K562 (cell line): ENCODE measurements around the gene EDN2. TPM values are rescaled to one million over a fixed set of nuclear protein-coding genes. Genes with fewer than 3 reads are reported as not detected.

Experiments
- ATAC-seq: fragments of 200-7000 bp; cut with Tn5 transposase; 3 replicates; pipeline ENCODE4 v1.9.1; 2020; ENCODE audit warnings: moderate library complexity
- BruUV-seq: library from RNA; stranded (reverse); fragments of 400-500 nt; replicated peaks from 2 replicates; lab custom pipeline; 2021; lab: Mats Ljungman, UMichigan
- CTCF ChIA-PET: fragments of 300-600 bp; formaldehyde crosslinking; extraction: SDS; loops from one replicate; lab custom pipeline; 2021; ENCODE audit warnings: low intra/inter-chr PET ratio; lab: Yijun Ruan, JAX
- POLR2A ChIA-PET: fragments of 300-600, 350-650 bp; sonication (Branson Sonifier 250); formaldehyde crosslinking; extraction: SDS; loops from one replicate; lab custom pipeline; 2021; ENCODE audit warnings: antibody characterized with exemption, inconsistent platforms; lab: Yijun Ruan, JAX
- DNase-seq, 4 experiments: peaks; one replicate each; pipeline versions ENCODE4 v3.0.0 to v3.0.0-alpha.2; 2011 to 2018; ENCODE audit warnings: low spot score in 3 of 4, mixed read lengths in 3 of 4; ENCODE audit errors: extremely low read depth in 1 of 4
- FAIRE-seq: peaks from 2 replicates; lab custom pipeline; 2011; peaks lifted over from hg19 to GRCh38; lab: Jason Lieb, UNC
- H2AFZ ChIP-seq: 2 replicates; pipeline ENCODE4 v1.6.0; 2011; ENCODE audit warnings: low read depth, low read length, control low read depth, inconsistent platforms
- H3K27ac ChIP-seq: fragments of 200-600 bp; 3 replicates; pipeline ENCODE4 v1.8.0; 2011; ENCODE audit warnings: low read depth, mild to moderate bottlenecking, control low read depth, inconsistent platforms, low read length, moderate library complexity, mixed read lengths; ENCODE audit errors: extremely low read depth
- H3K27me3 ChIP-seq, 2 experiments: fragments of 300-600 bp in 1 of 2; 2 replicates in 1 of 2; 3 replicates in 1 of 2; pipeline versions ENCODE4 v1.6.0 to v1.8.0; 2011; ENCODE audit warnings: inconsistent platforms in 2 of 2, low read length in 2 of 2, mild to moderate bottlenecking in 1 of 2, mixed read lengths in 1 of 2, moderate library complexity in 1 of 2; ENCODE audit not compliant: control insufficient read depth in 2 of 2, insufficient read depth in 2 of 2
- H3K36me3 ChIP-seq: fragments of 300-600 bp; 3 replicates; pipeline ENCODE4 v1.8.0; 2011; ENCODE audit warnings: mild to moderate bottlenecking, low read length, inconsistent platforms; ENCODE audit not compliant: control insufficient read depth, insufficient read depth
- H3K4me1 ChIP-seq, 2 experiments: fragments of 200-600 bp in 1 of 2; replicated peaks in 1 of 2; 2 replicates in 1 of 2; 3 replicates in 1 of 2; pipeline versions ENCODE4 v1.5.1 to v1.8.0; 2011; ENCODE audit warnings: inconsistent platforms in 2 of 2, low read length in 2 of 2, mild to moderate bottlenecking in 1 of 2, mixed read lengths in 1 of 2, moderate library complexity in 1 of 2; ENCODE audit not compliant: control insufficient read depth in 2 of 2, insufficient read depth in 2 of 2
- H3K4me2 ChIP-seq: 2 replicates; pipeline ENCODE4 v1.6.1; 2011; ENCODE audit warnings: low read length, control low read depth, inconsistent platforms, mixed read lengths; ENCODE audit not compliant: insufficient read depth
- H3K4me3 ChIP-seq: fragments of 200-600 bp; sonication (generic), shearing (Covaris generic); 2 replicates; pipeline ENCODE4 v1.5.1; 2016; ENCODE audit warnings: control low read depth, inconsistent platforms
- H3K79me2 ChIP-seq: fragments of 200-600 bp; 3 replicates; pipeline ENCODE4 v1.8.0; 2011; ENCODE audit warnings: low read length, inconsistent platforms; ENCODE audit not compliant: control insufficient read depth, insufficient read depth
- H3K9ac ChIP-seq, 2 experiments: 2 replicates each; pipeline versions ENCODE4 v1.6.0 to v1.6.1; 2011; ENCODE audit warnings: low read depth in 2 of 2, low read length in 2 of 2, control low read depth in 1 of 2, inconsistent platforms in 1 of 2, mild to moderate bottlenecking in 1 of 2, mixed read lengths in 1 of 2; ENCODE audit not compliant: insufficient read depth in 1 of 2
- H3K9me1 ChIP-seq: one replicate; pipeline ENCODE4 v1.6.0; 2011; ENCODE audit warnings: inconsistent platforms, mild to moderate bottlenecking, low read length, moderate library complexity; ENCODE audit not compliant: control insufficient read depth, insufficient read depth
- H3K9me3 ChIP-seq: replicated peaks from 2 replicates; pipeline ENCODE4 v1.5.1; 2011; ENCODE audit warnings: low read depth, low read length, inconsistent platforms; ENCODE audit not compliant: control insufficient read depth, insufficient read depth
- H4K20me1 ChIP-seq: replicated peaks from 2 replicates; pipeline ENCODE4 v1.6.1; 2011; ENCODE audit warnings: low read length, inconsistent platforms, mixed read lengths; ENCODE audit not compliant: control insufficient read depth, insufficient read depth
- BMI1 ChIP-seq: fragments of 150-350 bp; IDR thresholded peaks from 2 replicates; pipeline ENCODE4 v1.6.1; 2014; ENCODE audit warnings: low read length
- CREB1 ChIP-seq, 2 experiments: sonication (generic) in 1 of 2; formaldehyde crosslinking in 1 of 2; IDR thresholded peaks; 2 replicates each; pipeline versions ENCODE4 v1.6.1 to v1.8.0; 2012 to 2022; ENCODE audit warnings: inconsistent platforms in 1 of 2, mild to moderate bottlenecking in 1 of 2, missing genetic modification reagents in 1 of 2, moderate library complexity in 1 of 2
- CREB3L1 ChIP-seq: fragments of 450-650 bp; IDR thresholded peaks from 2 replicates; pipeline ENCODE4 v1.6.1; 2014; ENCODE audit warnings: low read depth, mild to moderate bottlenecking, moderate library complexity, borderline replicate concordance
- ERF ChIP-seq: fragments of 450-650 bp; formaldehyde crosslinking; IDR thresholded peaks from 2 replicates; pipeline ENCODE4 v1.4.0; 2020; ENCODE audit warnings: mild to moderate bottlenecking, mixed read lengths
- GTF3C2 ChIP-seq: IDR thresholded peaks from 3 replicates; pipeline ENCODE4 v1.6.1; 2011; ENCODE audit warnings: borderline replicate concordance, mild to moderate bottlenecking, moderate library complexity; ENCODE audit not compliant: insufficient read length; ENCODE audit errors: extremely low read depth
- KHSRP ChIP-seq: fragments of 450-650 bp; IDR thresholded peaks from 2 replicates; pipeline ENCODE4 v1.6.1; 2017
- NELFE ChIP-seq: IDR thresholded peaks from 2 replicates; pipeline ENCODE4 v1.6.1; 2011; ENCODE audit warnings: mild to moderate bottlenecking; ENCODE audit not compliant: insufficient read depth, insufficient read length
- NR3C1 ChIP-seq: sonication (generic); formaldehyde crosslinking; IDR thresholded peaks from 2 replicates; pipeline ENCODE4 v1.8.1; 2022; ENCODE audit warnings: missing genetic modification reagents
- NRF1 ChIP-seq, 2 experiments: fragments of 450-650 bp; IDR thresholded peaks in 1 of 2; conservative IDR thresholded peaks in 1 of 2; 2 replicates each; pipeline ENCODE4 v1.6.1; 2014; ENCODE audit warnings: mild to moderate bottlenecking in 2 of 2
- RFX1 ChIP-seq: fragments of 450-650 bp; IDR thresholded peaks from 2 replicates; pipeline ENCODE4 v1.6.1; 2016; ENCODE audit warnings: mild to moderate bottlenecking, moderate library complexity
- ZBTB5 ChIP-seq: fragments of 450-650 bp; IDR thresholded peaks from 2 replicates; pipeline ENCODE4 v1.6.1; 2017; ENCODE audit warnings: antibody characterized with exemption
- ZSCAN29 ChIP-seq: fragments of 450-650 bp; IDR thresholded peaks from 2 replicates; pipeline ENCODE4 v1.6.1; 2017
- WGBS: fragments of 100-300 bp; shearing (Covaris generic); methylation state at CpG from one replicate; pipeline ENCODE4 v1.1.6; 2016; ENCODE audit warnings: low coverage, mixed read lengths; ENCODE audit not compliant: insufficient coverage; ENCODE audit errors: missing lambda C conversion rate; 5-methylcytosine and 5-hydroxymethylcytosine counted together
- in situ Hi-C: fragments of 300-500 bp; cut with MboI; formaldehyde crosslinking; loops from 4 replicates; pipeline ENCODE4 v1.15.0; 2018; ENCODE audit warnings: inconsistent platforms, mixed read lengths
- intact Hi-C: fragments of 100-400 bp; cut with micrococcal nuclease; formaldehyde crosslinking; loops from 2 replicates; pipeline ENCODE4 v1.14.2; 2022
- polyA plus RNA-seq, 8 experiments: library from polyadenylated mRNA; depleted of rRNA in 4 of 8; stranded (reverse) in 5 of 8; unstranded in 3 of 8; fragments of >200 nt; fragmentation: Nextera tagmentation in 2 of 8; fragmentation: Illumina TruSeq in 1 of 8; extraction: Ambion mirVana in 2 of 8; extraction: Trizol in 1 of 8; gene quantifications; 2 replicates each; pipeline versions ENCODE4 v1.2.1 to v1.2.3, GENCODE V29; 2011 to 2014; ENCODE audit warnings: inconsistent platforms in 1 of 8, missing spikeins in 1 of 8
- total RNA-seq, 7 experiments: library from RNA; depleted of rRNA in 6 of 7; stranded (reverse); fragments of >200 nt in 6 of 7; fragmentation: Illumina TruSeq in 2 of 7; extraction: Trizol in 2 of 7; gene quantifications; 2 replicates each; pipeline versions ENCODE4 v1.2.1 to v1.2.3, GENCODE V29; 2011 to 2021; ENCODE audit warnings: low replicate concordance in 1 of 7
- TF ChIP-seq, protein P1 (sequence below): fragments of 250-450 bp; sonication (Bioruptor Pico); IDR thresholded peaks from 2 replicates; pipeline ENCODE4 v1.8.0; 2021; ENCODE audit warnings: borderline replicate concordance, mild to moderate bottlenecking, moderate library complexity; ENCODE audit not compliant: poor library complexity, severe bottlenecking
- TF ChIP-seq, protein P2 (sequence below): fragments of 450-650 bp; formaldehyde crosslinking; IDR thresholded peaks from 2 replicates; pipeline ENCODE4 v1.4.0; 2020; ENCODE audit warnings: mild to moderate bottlenecking, moderate library complexity

EDN2 gene
- total and polyA plus RNA-seq, 9 of the 15 experiments (the other 6 are each of a cell fraction or from before 2014, with no cell fraction given) = not detected

GRCh38 chr1:41448821-41449220 lies 35.7 kb downstream of the EDN2 start:
- FAIRE-seq = no peak
- no peak for ATAC-seq
- ChIA-PET POLR2A (no interaction called here), CTCF (no interaction called here)
- H3K27ac ChIP-seq = no peak overlapping the region
- no peaks in the 10 kb centered on the region for H3K9me1 ChIP-seq
- intact Hi-C loops (no loop called here), in situ Hi-C loops (no loop called here)
- H3K27me3 ChIP-seq = peaks cover 2 to 32% of the 10 kb centered on the region in 2 experiments; a peak in 3 of 5 replicates
- H3K4me1 ChIP-seq = no peaks in the 10 kb centered on the region
- peaks cover 8% of the 10 kb centered on the region; the same call in 1 of the 2 replicates for H3K9me3 ChIP-seq
- H4K20me1 ChIP-seq = no peaks in the 10 kb centered on the region
- no peak overlapping the region for H3K4me3 ChIP-seq
- H3K36me3 ChIP-seq = no peaks in the 10 kb centered on the region
- no TSS peak for BruUV-seq
- no peaks in the 10 kb centered on the region for H3K79me2 ChIP-seq
- no peak overlapping the region for H3K4me2 ChIP-seq
- 7% methylated on average over 2 of the region's 4 CpGs for WGBS
- no peak overlapping the region for H3K9ac ChIP-seq
- TF ChIP-seq ZSCAN29 = no peak
- no peak for TF ChIP-seq GTF3C2
- TF ChIP-seq NR3C1 = no peak
- no peak for TF ChIP-seq NRF1 (conservative IDR thresholded peaks at IDR 0.05 in 1 of 2, IDR thresholded peaks at IDR 0.05 in 1 of 2)
- TF ChIP-seq ZBTB5 = no peak
- TF ChIP-seq NELFE = no peak
- TF ChIP-seq CREB1 (IDR thresholded peaks at IDR 0.05) = no peak
- TF ChIP-seq CREB1 (CRISPR knock-in tag; IDR thresholded peaks at IDR 0.05) = no peak
- TF ChIP-seq CREB3L1 = no peak
- no peak for TF ChIP-seq RFX1
- TF ChIP-seq, protein P1, sequence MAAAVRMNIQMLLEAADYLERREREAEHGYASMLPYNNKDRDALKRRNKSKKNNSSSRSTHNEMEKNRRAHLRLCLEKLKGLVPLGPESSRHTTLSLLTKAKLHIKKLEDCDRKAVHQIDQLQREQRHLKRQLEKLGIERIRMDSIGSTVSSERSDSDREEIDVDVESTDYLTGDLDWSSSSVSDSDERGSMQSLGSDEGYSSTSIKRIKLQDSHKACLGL (CRISPR knock-in tag) = no peak
- TF ChIP-seq KHSRP = no peak
- no peak for TF ChIP-seq BMI1
- TF ChIP-seq ERF (CRISPR knock-in tag) = no peak
- TF ChIP-seq, protein P2, sequence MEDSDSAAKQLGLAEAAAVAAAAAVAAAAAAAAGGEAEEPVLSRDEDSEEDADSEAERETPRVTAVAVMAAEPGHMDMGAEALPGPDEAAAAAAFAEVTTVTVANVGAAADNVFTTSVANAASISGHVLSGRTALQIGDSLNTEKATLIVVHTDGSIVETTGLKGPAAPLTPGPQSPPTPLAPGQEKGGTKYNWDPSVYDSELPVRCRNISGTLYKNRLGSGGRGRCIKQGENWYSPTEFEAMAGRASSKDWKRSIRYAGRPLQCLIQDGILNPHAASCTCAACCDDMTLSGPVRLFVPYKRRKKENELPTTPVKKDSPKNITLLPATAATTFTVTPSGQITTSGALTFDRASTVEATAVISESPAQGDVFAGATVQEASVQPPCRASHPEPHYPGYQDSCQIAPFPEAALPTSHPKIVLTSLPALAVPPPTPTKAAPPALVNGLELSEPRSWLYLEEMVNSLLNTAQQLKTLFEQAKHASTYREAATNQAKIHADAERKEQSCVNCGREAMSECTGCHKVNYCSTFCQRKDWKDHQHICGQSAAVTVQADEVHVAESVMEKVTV (CRISPR knock-in tag) = no peak
- no peak overlapping the region for H2AFZ ChIP-seq
- DNase-seq = no peak
